ENCODE measurements around the gene AGMO.

- TF ChIP-seq CTCF (optimal IDR thresholded peaks at IDR 0.05 in 1 of 3, IDR thresholded peaks at IDR 0.05 in 1 of 3, conservative IDR thresholded peaks at IDR 0.05 in 1 of 3; ENCODE audit: extremely low read depth in 1 of 3, insufficient read depth in 2 of 3, low read length in 3 of 3) (no peak), EZH2 (IDR thresholded peaks at IDR 0.05; ENCODE audit: low read length) (no peak)
These were observed 159.2 kb downstream of the AGMO start for GRCh38 chr7:15402436-15403136.

All from keratinocyte (primary cell).